ENCODE results near the gene PCBP4. TPM values are rescaled to one million over a fixed set of nuclear protein-coding genes. Genes with fewer than 3 reads are reported as not detected.

PCBP4 gene
- total RNA-seq = 1,108 TPM

GRCh38 chr3:51967384-51968169, at the start of gene PCBP4:
TSS of gene PCBP4 (minus strand) at chr3:51967454. CDS start at chr3:51961240, 6,214 bp downstream.

GRCh38 chr3:51995346-51996163, 28.3 kb upstream of the PCBP4 start, which contains the start of gene RPL29:
TSS of gene RPL29 (minus strand) at chr3:51995895. CDS start at chr3:51995461, 434 bp downstream.

DNA sequence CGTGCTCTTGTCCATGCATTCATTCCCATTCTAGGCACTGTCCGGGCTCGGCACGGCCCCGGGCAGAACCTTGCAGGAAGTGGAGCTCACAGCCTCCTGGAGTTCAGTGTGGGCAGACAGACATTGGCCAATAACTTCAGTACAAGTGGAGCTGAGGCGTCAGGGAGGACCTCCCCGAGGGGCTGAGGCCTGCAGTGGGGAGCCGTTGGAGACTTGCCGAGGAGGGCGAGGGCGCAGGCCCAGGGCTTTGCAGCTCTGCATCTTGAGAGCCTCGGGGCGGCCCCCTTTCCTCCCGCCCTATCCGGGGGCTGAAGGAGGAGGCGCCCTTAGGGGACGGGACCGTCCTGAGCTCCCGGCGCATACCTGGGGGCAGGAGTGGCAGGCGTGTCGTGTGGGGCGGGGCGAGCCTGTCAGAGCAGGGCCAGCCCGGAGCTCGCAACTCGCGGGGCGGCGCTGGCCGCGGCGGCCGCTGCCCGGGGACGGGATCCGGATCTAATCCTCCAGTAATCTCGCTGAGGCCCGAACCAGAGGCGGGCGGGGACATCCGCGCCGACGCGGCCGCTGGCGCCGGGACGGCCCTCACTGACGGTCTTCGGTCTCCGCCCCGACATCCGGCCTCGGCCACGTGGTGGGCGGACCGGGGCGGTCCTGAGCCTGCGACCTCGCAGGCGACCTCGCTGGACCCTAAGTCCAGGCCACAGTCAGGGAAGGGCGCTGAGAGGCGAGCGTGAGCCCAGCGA, 15.8 kb upstream of the PCBP4 start, which contains the start of gene ACY1:
TSS of gene ACY1 (plus strand) at position 698 of the 740 bp plus-strand sequence. CDS start 530 bp downstream, outside the sequence.

GRCh38 chr3:51974963-51975851, 8.0 kb upstream of the PCBP4 start, which contains the start of gene ABHD14A:
TSS of gene ABHD14A (plus strand) at chr3:51975064. CDS start at chr3:51975136, 72 bp downstream.

GRCh38 chr3:51955175-51955892, 11.9 kb downstream of the PCBP4 start, which contains the start of gene GPR62:
TSS of gene GPR62 (plus strand) at chr3:51955381. CDS start at chr3:51955653, 272 bp downstream.

GRCh38 chr3:51941798-51942602, 25.3 kb downstream of the PCBP4 start, which contains the start of the genes PARP3 and RRP9:
TSS of gene PARP3 (plus strand) at chr3:51942363. CDS start at chr3:51943356, 993 bp downstream.
TSS of gene RRP9 (minus strand) at chr3:51941904. CDS start at chr3:51941867, 37 bp downstream.

Other genes with a start within 250 kb of the PCBP4 start
- gene IQCF6, start 188.2 kb downstream of the PCBP4 start, total RNA-seq = not detected
- gene IQCF2, start 105.8 kb downstream of the PCBP4 start, total RNA-seq = not detected
- not detected for gene IQCF5, start 91.9 kb downstream of the PCBP4 start, total RNA-seq
- gene IQCF1, start 64.1 kb downstream of the PCBP4 start, total RNA-seq = not detected
- gene RRP9, start 25.6 kb downstream of the PCBP4 start, total RNA-seq = 14.9 TPM
- gene PARP3, start 25.1 kb downstream of the PCBP4 start, total RNA-seq = 10.3 TPM
- 0.27 TPM for gene GPR62, start 12.1 kb downstream of the PCBP4 start, total RNA-seq
- gene ABHD14B, start 6.6 kb upstream of the PCBP4 start, total RNA-seq = 24.1 TPM
- 35.5 TPM for gene ABHD14A, start 7.6 kb upstream of the PCBP4 start, total RNA-seq
- 10.7 TPM for gene ACY1, start 16.1 kb upstream of the PCBP4 start, total RNA-seq
- gene RPL29, start 28.4 kb upstream of the PCBP4 start, total RNA-seq = 573 TPM
- 8.1 TPM for gene DUSP7, start 89.1 kb upstream of the PCBP4 start, total RNA-seq
- 3.1 TPM for gene POC1A, start 187.0 kb upstream of the PCBP4 start, total RNA-seq
- 41.1 TPM for gene ALAS1, start 230.7 kb upstream of the PCBP4 start, total RNA-seq

Measured in camera-type eye (tissue), 1 donor.